Colonic mucosa (tissue), 4 donors: ENCODE measurements around the gene SDCBP2. TPM values are rescaled to one million over a fixed set of nuclear protein-coding genes. Genes with fewer than 3 reads are reported as not detected.
A peak's percentile ranks its signal among the peaks of the same experiment; 100 is the strongest.

Experiments used
- DNase-seq: peaks from one replicate; pipeline ENCODE4 v3.0.0-alpha.2; 2020
- H3K27ac ChIP-seq: fragments of 200-600 bp; one replicate; pipeline ENCODE4 v1.8.0; 2021
- H3K27me3 ChIP-seq: fragments of 200-600 bp; one replicate; pipeline ENCODE4 v1.8.0; 2021
- H3K36me3 ChIP-seq: fragments of 200-600 bp; one replicate; pipeline ENCODE4 v1.8.0; 2021
- H3K4me1 ChIP-seq: fragments of 200-600 bp; one replicate; pipeline ENCODE4 v1.8.0; 2021; ENCODE audit warnings: mild to moderate bottlenecking
- H3K4me3 ChIP-seq: fragments of 200-600 bp; one replicate; pipeline ENCODE4 v1.8.0; 2021
- H3K9ac ChIP-seq, 2 donors: one replicate each; pipeline ENCODE4 v1.7.0; 2013; ENCODE audit warnings: control low read depth in 2 of 2, low read depth in 2 of 2, low read length in 2 of 2
- H3K9me3 ChIP-seq: fragments of 200-600 bp; one replicate; pipeline ENCODE4 v1.8.0; 2021
- CTCF ChIP-seq: fragments of 200-600 bp; IDR thresholded peaks from one replicate; pipeline ENCODE4 v1.8.0; 2022; ENCODE audit warnings: antibody characterized with exemption, mild to moderate bottlenecking
- intact Hi-C: fragments of 100-400 bp; cut with DNase I; formaldehyde crosslinking; loops from one replicate; pipeline ENCODE4 v1.14.1; 2022
- total RNA-seq, 2 donors: library from RNA; stranded (reverse); fragmentation: NEBNext Ultra II Directional in 1 of 2; extraction: Animal tissue kit (Norgen Biotek cat#: 25700) in 1 of 2; gene quantifications; one replicate each; pipeline ENCODE4 v1.2.1, GENCODE V29; 2021
- donor health status: healthy.
- donor health status: DM: no; HTN: no; CAD: no.
- donor health status: DM: no; HTN: no; CAD: no.

SDCBP2 gene
- total RNA-seq, 2 donors from 2014 or later: 202 to 345 TPM

GRCh38 chr20:1286267-1287024 lies 42.5 kb downstream of the SDCBP2 start:
- Histone ChIP-seq H3K36me3 (no peaks in the 10 kb centered on the region), H3K9me3 (no peaks in the 10 kb centered on the region), H3K4me1 (no peaks in the 10 kb centered on the region), H3K9ac (no peak overlapping the region), H3K4me3 (no peak overlapping the region), H3K27ac (no peak overlapping the region), H3K27me3 (no peaks in the 10 kb centered on the region)
- intact Hi-C loops: no loop called here
- TF ChIP-seq CTCF: no peak
- DNase-seq: no peak

DNA sequence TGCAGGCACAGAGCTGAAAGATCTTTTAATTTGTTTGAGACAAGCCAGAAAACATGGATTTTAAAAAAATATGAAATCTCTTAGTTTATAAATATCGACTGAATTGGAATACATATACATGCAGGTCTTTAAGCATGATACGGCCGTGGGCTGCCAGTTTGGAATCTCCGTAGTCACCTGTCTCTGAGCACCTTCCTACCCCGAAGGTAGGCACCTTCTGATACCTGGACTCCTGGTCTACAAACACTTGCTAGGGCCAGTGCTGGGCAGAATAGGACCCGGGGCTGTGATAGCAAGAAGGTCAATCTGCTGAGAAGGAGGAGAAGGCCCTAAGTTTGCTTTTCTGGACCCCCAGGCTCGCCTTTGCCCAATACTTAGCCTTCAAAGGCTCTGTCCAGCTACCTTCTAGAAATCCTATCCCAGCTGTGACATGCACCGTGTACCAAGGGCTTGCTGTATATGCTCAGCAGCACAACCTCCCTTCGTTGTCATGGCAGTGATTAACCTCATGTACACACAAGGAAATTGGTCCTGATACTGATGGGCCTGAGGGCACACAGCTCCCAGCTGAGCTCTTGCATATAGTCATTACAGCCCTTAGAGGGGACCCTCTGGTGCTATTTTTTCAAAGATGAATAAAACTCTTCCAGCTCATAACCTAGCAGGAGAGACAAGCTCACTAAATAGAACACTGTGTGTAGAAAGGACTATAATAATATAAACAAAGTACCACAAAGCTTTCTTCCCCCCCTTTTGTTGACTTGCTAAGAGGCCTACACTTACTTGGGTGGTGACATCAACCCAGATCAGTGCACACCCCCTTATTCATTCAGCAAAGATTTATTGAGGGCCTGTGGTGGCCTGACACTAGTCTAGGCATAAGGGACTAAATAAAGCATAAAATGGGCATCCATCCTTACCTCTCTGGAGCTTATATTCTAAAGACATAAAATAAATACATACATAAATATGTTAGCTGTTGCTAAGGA lies 45.1 kb downstream of the SDCBP2 start:
- no peaks in the 10 kb centered on the region for H3K4me1 ChIP-seq
- no peaks in the 10 kb centered on the region for H3K36me3 ChIP-seq
- intact Hi-C loops: no loop called here
- H3K27ac ChIP-seq: no peak overlapping the region
- TF ChIP-seq CTCF: no peak
- no peak overlapping the region for H3K9ac ChIP-seq
- no peak for DNase-seq
- H3K27me3 ChIP-seq: no peaks in the 10 kb centered on the region
- H3K9me3 ChIP-seq: no peaks in the 10 kb centered on the region
- no peak overlapping the region for H3K4me3 ChIP-seq

DNA sequence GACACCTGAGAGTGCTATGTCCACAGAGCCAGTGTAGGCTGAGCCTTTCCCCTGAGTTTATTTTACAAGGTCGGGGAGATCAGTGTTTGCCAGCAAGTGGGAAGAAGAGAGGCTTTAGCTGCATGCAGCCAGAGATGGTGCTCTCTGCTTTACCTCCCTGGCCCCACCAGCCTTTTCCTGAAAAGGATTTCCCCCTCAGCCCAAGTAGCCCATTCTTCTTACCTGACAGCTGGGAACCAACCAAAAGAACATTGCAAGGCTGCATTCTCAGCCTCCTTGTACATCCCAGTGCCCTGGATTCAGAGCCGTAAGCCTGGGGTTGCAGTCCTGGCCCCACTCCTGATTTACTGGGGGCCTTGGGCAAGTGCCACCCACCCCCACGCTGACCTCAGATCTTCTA lies 46.0 kb downstream of the SDCBP2 start:
- DNase-seq: no peak
- no peaks in the 10 kb centered on the region for H3K9me3 ChIP-seq

DNA sequence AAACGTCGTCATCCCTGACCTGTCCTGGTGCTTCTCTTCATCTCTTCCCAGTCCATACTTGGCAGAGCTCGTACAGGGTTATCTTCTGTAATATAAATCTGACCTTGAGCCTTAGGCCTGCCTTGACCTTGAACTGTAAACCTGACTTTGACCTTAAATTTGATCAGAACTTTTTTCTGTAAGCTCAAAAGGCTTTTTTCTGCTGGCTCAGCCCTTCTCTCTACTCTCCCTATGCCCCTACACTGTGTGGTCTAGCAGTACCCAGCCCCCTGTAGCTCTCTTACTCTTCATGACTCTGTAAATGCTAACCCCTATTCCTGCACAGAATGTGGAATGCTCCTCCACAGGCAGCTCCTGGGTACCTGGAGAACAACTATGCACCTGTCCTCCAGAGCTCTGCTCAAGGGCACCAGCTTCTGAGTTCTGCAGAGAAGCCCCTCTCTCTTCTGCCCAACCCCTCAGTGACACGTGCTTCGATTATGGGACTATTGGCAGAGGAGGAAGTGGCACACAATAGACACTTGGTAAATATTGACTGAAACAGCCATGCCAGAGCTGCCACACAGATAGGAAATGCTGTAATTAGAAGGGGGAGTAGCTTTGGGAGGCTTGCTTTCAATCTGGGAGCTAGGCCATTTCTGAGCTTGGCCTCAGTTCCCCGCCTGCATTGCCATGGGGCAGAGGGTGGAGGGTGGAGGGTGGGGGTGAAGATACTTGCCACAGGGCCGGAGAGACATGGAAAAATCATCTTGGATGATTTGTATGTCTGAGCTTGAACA lies 47.5 kb downstream of the SDCBP2 start:
- H3K27ac ChIP-seq: no peak overlapping the region
- intact Hi-C loops: no loop called here
- no peaks in the 10 kb centered on the region for H3K4me1 ChIP-seq
- DNase-seq: no peak
- H3K27me3 ChIP-seq: no peaks in the 10 kb centered on the region
- no peaks in the 10 kb centered on the region for H3K36me3 ChIP-seq
- peak overlapping the region in 1 of 2 donors; percentile 30 for H3K9ac ChIP-seq
- H3K4me3 ChIP-seq: no peak overlapping the region
- TF ChIP-seq CTCF: no peak
- no peaks in the 10 kb centered on the region for H3K9me3 ChIP-seq

More for the DNA sequence above, 46.0 kb downstream of the SDCBP2 start:
- Histone ChIP-seq H3K27me3 (no peaks in the 10 kb centered on the region), H3K36me3 (no peaks in the 10 kb centered on the region), H3K4me1 (no peaks in the 10 kb centered on the region), H3K27ac (no peak overlapping the region), H3K4me3 (no peak overlapping the region), H3K9ac (no peak overlapping the region)
- intact Hi-C loops: no loop called here
- no peak for TF ChIP-seq CTCF
